Nephron (organoid): Measurements from ENCODE around the gene RAB11FIP4.

Experiments
- H3K27ac Mint-ChIP-seq, 3 experiments: 2 replicates each; pipeline ENCODE4 v1.8.0; 2020; ENCODE audit warnings: mixed read lengths in 3 of 3, mild to moderate bottlenecking in 2 of 3, moderate library complexity in 1 of 3
- H3K27me3 Mint-ChIP-seq: 2 replicates; pipeline ENCODE4 v1.8.0; 2021; ENCODE audit warnings: low read depth, mild to moderate bottlenecking, moderate library complexity, mixed read lengths
- H3K36me3 Mint-ChIP-seq: 2 replicates; pipeline ENCODE4 v1.8.0; 2020; ENCODE audit warnings: low read depth, mixed read lengths
- H3K4me1 Mint-ChIP-seq: 2 replicates; pipeline ENCODE4 v1.8.0; 2020; ENCODE audit warnings: mixed read lengths
- H3K4me3 Mint-ChIP-seq, 3 experiments: 2 replicates each; pipeline ENCODE4 v1.8.0; 2020; ENCODE audit warnings: mild to moderate bottlenecking in 3 of 3, mixed read lengths in 3 of 3, moderate library complexity in 2 of 3
- H3K9me3 Mint-ChIP-seq: 2 replicates; pipeline ENCODE4 v1.8.0; 2020; ENCODE audit warnings: mixed read lengths
- TF ChIP-seq, protein P1 (sequence below), 3 experiments: fragments of 200-600 bp; sonication (generic); IDR thresholded peaks; one replicate each; pipeline ENCODE4 v1.5.0; 2021; ENCODE audit warnings: antibody characterized with exemption in 3 of 3; ENCODE audit not compliant: unreplicated experiment in 3 of 3

The RAB11FIP4 gene

GRCh38 chr17:31509805-31510177 lies 118.3 kb downstream of the RAB11FIP4 start:
- TF ChIP-seq, protein P1, sequence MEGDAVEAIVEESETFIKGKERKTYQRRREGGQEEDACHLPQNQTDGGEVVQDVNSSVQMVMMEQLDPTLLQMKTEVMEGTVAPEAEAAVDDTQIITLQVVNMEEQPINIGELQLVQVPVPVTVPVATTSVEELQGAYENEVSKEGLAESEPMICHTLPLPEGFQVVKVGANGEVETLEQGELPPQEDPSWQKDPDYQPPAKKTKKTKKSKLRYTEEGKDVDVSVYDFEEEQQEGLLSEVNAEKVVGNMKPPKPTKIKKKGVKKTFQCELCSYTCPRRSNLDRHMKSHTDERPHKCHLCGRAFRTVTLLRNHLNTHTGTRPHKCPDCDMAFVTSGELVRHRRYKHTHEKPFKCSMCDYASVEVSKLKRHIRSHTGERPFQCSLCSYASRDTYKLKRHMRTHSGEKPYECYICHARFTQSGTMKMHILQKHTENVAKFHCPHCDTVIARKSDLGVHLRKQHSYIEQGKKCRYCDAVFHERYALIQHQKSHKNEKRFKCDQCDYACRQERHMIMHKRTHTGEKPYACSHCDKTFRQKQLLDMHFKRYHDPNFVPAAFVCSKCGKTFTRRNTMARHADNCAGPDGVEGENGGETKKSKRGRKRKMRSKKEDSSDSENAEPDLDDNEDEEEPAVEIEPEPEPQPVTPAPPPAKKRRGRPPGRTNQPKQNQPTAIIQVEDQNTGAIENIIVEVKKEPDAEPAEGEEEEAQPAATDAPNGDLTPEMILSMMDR (IDR thresholded peaks at IDR 0.05; ENCODE audit: unreplicated experiment in 3 of 3), result no peak
- H3K4me1 Mint-ChIP-seq, result peaks cover 8% of the 10 kb centered on the region
- H3K9me3 Mint-ChIP-seq, result no peaks in the 10 kb centered on the region
- H3K4me3 Mint-ChIP-seq, result no peak overlapping the region
- no peaks in the 10 kb centered on the region for H3K36me3 Mint-ChIP-seq
- no peaks in the 10 kb centered on the region for H3K27me3 Mint-ChIP-seq
- H3K27ac Mint-ChIP-seq, result no peak overlapping the region

DNA sequence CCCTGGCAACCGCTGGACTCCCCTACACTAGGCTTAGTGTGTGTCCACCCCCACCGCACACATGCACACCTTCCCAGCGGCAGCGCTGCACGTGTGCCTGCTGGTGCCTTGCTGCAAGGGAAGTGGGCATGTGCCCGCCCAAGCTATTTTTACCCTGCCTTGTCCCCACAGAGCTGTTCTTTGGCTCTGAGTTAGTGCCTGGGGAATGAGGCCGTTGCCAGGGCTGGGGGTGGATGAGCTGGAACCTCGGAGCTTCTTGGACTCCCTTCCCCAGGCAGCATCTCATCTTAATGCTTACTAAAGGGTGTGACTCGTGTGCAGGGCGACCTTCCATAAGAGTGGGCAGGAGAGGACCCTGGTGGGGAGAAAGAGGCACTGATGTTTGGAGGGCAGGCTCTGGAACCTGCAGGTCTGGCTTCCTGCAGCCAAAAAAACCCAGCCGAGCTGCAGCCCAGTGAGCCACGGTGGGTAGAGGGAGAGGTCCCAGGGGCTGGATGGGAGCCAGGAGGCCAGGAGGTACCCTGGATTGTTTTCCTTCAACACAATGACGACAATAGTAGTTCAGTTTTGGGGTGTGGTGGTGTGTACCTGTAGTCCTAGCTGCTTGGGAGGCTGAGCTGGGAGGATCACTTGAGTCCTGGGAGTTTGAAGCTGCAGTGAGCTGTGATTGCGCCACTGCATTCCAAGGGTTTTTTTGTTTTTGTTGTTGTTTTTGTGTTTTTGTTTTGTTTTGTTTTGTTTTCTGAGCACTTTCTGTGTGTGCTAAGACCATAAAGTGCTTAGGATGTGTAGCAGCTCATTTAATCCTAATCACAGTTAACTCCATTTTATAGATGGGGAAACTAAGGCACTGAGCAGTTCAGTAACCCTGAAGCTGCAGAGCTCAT lies 119.1 kb downstream of the RAB11FIP4 start:
- Mint-ChIP-seq H3K27me3 (peaks cover 6% of the 10 kb centered on the region), H3K4me1 (peaks cover 10% of the 10 kb centered on the region), H3K36me3 (no peaks in the 10 kb centered on the region), H3K9me3 (no peaks in the 10 kb centered on the region), H3K27ac (no peak overlapping the region), H3K4me3 (no peak overlapping the region)
- TF ChIP-seq, protein P1 (IDR thresholded peaks at IDR 0.05; ENCODE audit: unreplicated experiment in 3 of 3), result no peak

- no peaks in the 10 kb centered on the region for H3K36me3 Mint-ChIP-seq
- peaks cover 10% of the 10 kb centered on the region for H3K4me1 Mint-ChIP-seq
- no peak overlapping the region for H3K4me3 Mint-ChIP-seq
- no peaks in the 10 kb centered on the region for H3K9me3 Mint-ChIP-seq
- peaks cover 9% of the 10 kb centered on the region for H3K27me3 Mint-ChIP-seq
- TF ChIP-seq, protein P1 (IDR thresholded peaks at IDR 0.05; ENCODE audit: unreplicated experiment in 3 of 3), result no peak
- H3K27ac Mint-ChIP-seq, result no peak overlapping the region
Measured at GRCh38 chr17:31511195-31511578, 119.7 kb downstream of the RAB11FIP4 start.

GRCh38 chr17:31511580-31511979 lies 120.1 kb downstream of the RAB11FIP4 start:
- Mint-ChIP-seq H3K27me3 (peaks cover 9% of the 10 kb centered on the region), H3K4me1 (peaks cover 10% of the 10 kb centered on the region), H3K9me3 (no peaks in the 10 kb centered on the region), H3K4me3 (no peak overlapping the region), H3K27ac (no peak overlapping the region), H3K36me3 (no peaks in the 10 kb centered on the region)
- TF ChIP-seq, protein P1 (IDR thresholded peaks at IDR 0.05; ENCODE audit: unreplicated experiment in 3 of 3), result no peak

- Mint-ChIP-seq H3K36me3 (no peaks in the 10 kb centered on the region), H3K27me3 (peaks cover 9% of the 10 kb centered on the region), H3K27ac (no peak overlapping the region), H3K9me3 (no peaks in the 10 kb centered on the region), H3K4me1 (peaks cover 10% of the 10 kb centered on the region), H3K4me3 (no peak overlapping the region)
- TF ChIP-seq, protein P1 (IDR thresholded peaks at IDR 0.05; ENCODE audit: unreplicated experiment in 3 of 3), result no peak
Measured at GRCh38 chr17:31512104-31512740, 120.7 kb downstream of the RAB11FIP4 start.
